AG10803 (cell line): Measurements from ENCODE around the gene NLRP4.

Source experiments
- DNase-seq: peaks from one replicate; pipeline ENCODE4 v3.0.0; 2010; ENCODE audit warnings: low read depth
- H3K4me3 ChIP-seq: 2 replicates; pipeline ENCODE4 v1.5.1; 2011; ENCODE audit warnings: mild to moderate bottlenecking, low read length, control low read depth
- CTCF ChIP-seq: conservative IDR thresholded peaks from 2 replicates; pipeline ENCODE4 v1.5.1; 2011; ENCODE audit warnings: mild to moderate bottlenecking, low read length, control low read depth, inconsistent platforms

Gene NLRP4

GRCh38 chr19:55812449-55812848, 23.9 kb upstream of the NLRP4 start:
- no peak overlapping the region for H3K4me3 ChIP-seq
- DNase-seq: no peak
- TF ChIP-seq CTCF: no peak

DNA sequence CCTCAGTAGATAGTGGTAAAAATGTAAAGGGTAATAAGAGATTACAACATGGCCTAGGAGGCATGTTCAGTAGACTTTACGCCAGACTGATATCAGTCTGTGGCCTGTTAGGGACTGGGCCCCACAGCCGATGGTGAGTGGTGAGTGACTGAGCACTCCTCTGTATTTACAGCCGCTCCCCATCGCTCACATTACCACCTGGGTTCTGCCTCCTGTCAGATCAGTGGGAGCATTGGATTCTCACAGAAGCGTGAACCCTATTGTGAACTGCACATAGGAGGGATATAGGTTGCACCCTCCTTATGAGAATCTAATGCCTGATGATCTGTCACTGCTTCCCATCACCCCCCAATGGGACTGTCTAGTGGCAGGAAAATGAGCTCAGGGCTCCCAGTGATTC, 22.4 kb upstream of the NLRP4 start:
- no peak for TF ChIP-seq CTCF
- DNase-seq: no peak
- H3K4me3 ChIP-seq: no peak overlapping the region

- DNase-seq: no peak
- no peak for TF ChIP-seq CTCF
- no peak overlapping the region for H3K4me3 ChIP-seq
These were observed 16.3 kb upstream of the NLRP4 start for GRCh38 chr19:55820037-55820436.

GRCh38 chr19:55830656-55831055, 5.7 kb upstream of the NLRP4 start:
- no peak for DNase-seq
- H3K4me3 ChIP-seq: no peak overlapping the region
- no peak for TF ChIP-seq CTCF

DNA sequence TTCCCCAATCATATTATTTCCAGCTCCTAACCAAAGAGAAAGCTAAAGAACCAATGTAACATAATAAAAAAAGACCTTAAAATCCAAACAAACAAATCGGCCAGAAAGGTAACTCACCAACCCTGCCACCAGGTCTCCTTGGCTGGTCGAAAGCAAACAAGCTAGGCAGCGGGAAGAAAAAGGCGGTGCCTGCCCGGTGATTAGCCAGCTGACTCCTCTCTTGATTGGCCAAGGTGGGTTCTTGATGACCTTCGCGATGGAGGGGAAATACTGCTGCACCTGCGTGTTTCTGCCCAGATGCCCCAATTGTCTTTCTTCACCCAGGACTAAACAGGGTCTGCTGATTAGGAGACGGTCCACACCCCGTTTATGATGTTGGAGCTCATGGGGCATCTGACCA, 4.5 kb upstream of the NLRP4 start, which contains the start of gene NLRP11:
NLRP11 (minus strand) TSS at position 154 of the 400 bp plus-strand sequence. CDS start 13,825 bp downstream, outside the sequence.
- no peak within 1 kb of the TSS for H3K4me3 ChIP-seq
- DNase-seq: no peak
- TF ChIP-seq CTCF: no peak

GRCh38 chr19:55832676-55833075, 3.7 kb upstream of the NLRP4 start:
- no peak for DNase-seq
- no peak overlapping the region for H3K4me3 ChIP-seq
- TF ChIP-seq CTCF: no peak

- DNase-seq: no peak
- H3K4me3 ChIP-seq: no peak overlapping the region
- no peak for TF ChIP-seq CTCF
These were observed 1.9 kb downstream of the NLRP4 start for GRCh38 chr19:55838251-55838650.
